Measurements from ENCODE around the gene BCAT1.
"Not testable (repeated sequence)": the region's sequence is repeated elsewhere in the genome, so short reads cannot be mapped to it uniquely, and the experiment has no call there.

BCAT1 gene

GRCh38 chr12:24974216-24974615 lies 25.3 kb upstream of the BCAT1 start:
- Mint-ChIP-seq H3K4me3 (no peak overlapping the region), H3K9me3 (no peaks in the 10 kb centered on the region), H3K27ac (no peak overlapping the region)

DNA sequence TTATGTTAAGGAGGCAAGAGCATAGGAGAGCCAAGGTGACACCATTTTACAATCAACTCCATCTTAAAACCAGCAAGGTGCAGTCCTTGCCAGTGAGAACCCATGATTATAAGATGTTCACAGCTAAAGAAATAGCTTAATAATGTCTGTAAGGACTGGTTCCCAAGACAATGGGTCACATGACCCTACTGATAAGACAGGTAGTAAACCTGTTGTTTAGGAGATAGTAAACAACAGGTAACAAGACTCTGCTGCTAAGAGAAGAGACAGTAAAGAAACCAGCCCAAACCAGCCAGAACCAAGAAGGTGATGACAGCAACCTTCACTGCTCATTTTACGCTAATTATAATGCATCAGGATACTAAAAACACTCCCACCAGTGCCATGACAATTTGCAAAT lies 23.2 kb upstream of the BCAT1 start:
- Mint-ChIP-seq H3K27ac (no peak overlapping the region), H3K9me3 (no peaks in the 10 kb centered on the region), H3K4me3 (no peak overlapping the region), H3K27me3 (no peaks in the 10 kb centered on the region), H3K4me1 (ENCODE audit: low read depth) (no peaks in the 10 kb centered on the region), H3K36me3 (ENCODE audit: low read depth) (no peaks in the 10 kb centered on the region)

More at GRCh38 chr12:24974216-24974615, 25.3 kb upstream of the BCAT1 start:
- Mint-ChIP-seq H3K4me1 (ENCODE audit: low read depth) (no peaks in the 10 kb centered on the region), H3K36me3 (ENCODE audit: low read depth) (no peaks in the 10 kb centered on the region), H3K27me3 (peaks cover 1% of the 10 kb centered on the region)

- Mint-ChIP-seq H3K27ac (no peak overlapping the region), H3K36me3 (ENCODE audit: low read depth) (no peaks in the 10 kb centered on the region), H3K4me1 (ENCODE audit: low read depth) (no peaks in the 10 kb centered on the region), H3K4me3 (no peak overlapping the region), H3K9me3 (no peaks in the 10 kb centered on the region), H3K27me3 (no peaks in the 10 kb centered on the region)
Observed at GRCh38 chr12:24970177-24970576, 21.3 kb upstream of the BCAT1 start.

GRCh38 chr12:24966951-24967564 lies 18.2 kb upstream of the BCAT1 start:
- Mint-ChIP-seq H3K27me3 (peaks cover 5% of the 10 kb centered on the region), H3K9me3 (peaks cover 14% of the 10 kb centered on the region), H3K36me3 (ENCODE audit: low read depth) (peaks cover 5% of the 10 kb centered on the region), H3K4me1 (ENCODE audit: low read depth) (no peaks in the 10 kb centered on the region), H3K4me3 (no peak overlapping the region), H3K27ac (no peak overlapping the region)

DNA sequence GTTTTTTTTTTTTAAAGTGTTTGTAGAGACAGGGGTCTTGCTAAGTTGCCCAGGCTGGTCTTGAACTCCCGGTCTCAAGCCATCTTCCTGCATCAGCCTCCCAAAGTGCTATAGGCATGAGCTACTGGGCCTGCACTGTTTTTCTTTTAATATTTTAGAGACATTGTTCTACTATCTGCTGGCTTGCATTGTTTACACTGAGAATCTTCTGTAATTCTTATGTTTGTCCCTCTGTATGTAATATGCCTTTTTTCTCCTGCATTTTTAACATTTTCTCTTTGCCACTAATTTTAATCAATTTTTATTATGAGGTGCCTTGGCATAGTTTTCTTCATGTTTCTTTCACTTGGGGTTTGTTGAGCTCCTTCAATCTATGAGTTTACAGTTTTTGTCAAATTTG lies 15.4 kb upstream of the BCAT1 start:
- Mint-ChIP-seq H3K9me3 (peaks cover 14% of the 10 kb centered on the region), H3K4me3 (no peak overlapping the region), H3K4me1 (ENCODE audit: low read depth) (peaks cover 12% of the 10 kb centered on the region), H3K36me3 (ENCODE audit: low read depth) (peaks cover 5% of the 10 kb centered on the region), H3K27me3 (peaks cover 10% of the 10 kb centered on the region), H3K27ac (no peak overlapping the region)

GRCh38 chr12:24960222-24960855 lies 11.4 kb upstream of the BCAT1 start:
- peaks cover 14% of the 10 kb centered on the region for H3K9me3 Mint-ChIP-seq
- H3K4me3 Mint-ChIP-seq = no peak overlapping the region
- H3K27me3 Mint-ChIP-seq = peaks cover 18% of the 10 kb centered on the region
- peak overlapping the region; percentile 45 for H3K27ac Mint-ChIP-seq
- peaks cover 10% of the 10 kb centered on the region for H3K36me3 Mint-ChIP-seq (ENCODE audit: low read depth)
- peaks cover 33% of the 10 kb centered on the region for H3K4me1 Mint-ChIP-seq (ENCODE audit: low read depth)

- not testable (repeated sequence) for H3K36me3 Mint-ChIP-seq (ENCODE audit: low read depth); H3K4me3 Mint-ChIP-seq; H3K9me3 Mint-ChIP-seq; H3K27ac Mint-ChIP-seq
- H3K4me1 Mint-ChIP-seq (ENCODE audit: low read depth) = peaks cover 68% of the 10 kb centered on the region
- peaks cover 30% of the 10 kb centered on the region for H3K27me3 Mint-ChIP-seq
Observed at GRCh38 chr12:24956351-24956750, 7.5 kb upstream of the BCAT1 start.

GRCh38 chr12:24955853-24956252 lies 7.0 kb upstream of the BCAT1 start:
- Mint-ChIP-seq H3K27ac (peak overlapping the region; percentile 54), H3K4me1 (ENCODE audit: low read depth) (peaks cover 73% of the 10 kb centered on the region), H3K27me3 (peaks cover 32% of the 10 kb centered on the region), H3K4me3 (no peak overlapping the region), H3K9me3 (no peaks in the 10 kb centered on the region), H3K36me3 (ENCODE audit: low read depth) (peaks cover 5% of the 10 kb centered on the region)

GRCh38 chr12:24955389-24955788 lies 6.5 kb upstream of the BCAT1 start:
- peaks cover 5% of the 10 kb centered on the region for H3K36me3 Mint-ChIP-seq (ENCODE audit: low read depth)
- peaks cover 76% of the 10 kb centered on the region for H3K4me1 Mint-ChIP-seq (ENCODE audit: low read depth)
- peak overlapping the region; percentile 4 for H3K4me3 Mint-ChIP-seq
- no peaks in the 10 kb centered on the region for H3K9me3 Mint-ChIP-seq
- H3K27ac Mint-ChIP-seq = peak overlapping the region; percentile 54
- peaks cover 35% of the 10 kb centered on the region for H3K27me3 Mint-ChIP-seq

- H3K36me3 Mint-ChIP-seq (ENCODE audit: low read depth) = peaks cover 5% of the 10 kb centered on the region
- peaks cover 34% of the 10 kb centered on the region for H3K27me3 Mint-ChIP-seq
- no peak overlapping the region for H3K4me3 Mint-ChIP-seq
- peaks cover 76% of the 10 kb centered on the region for H3K4me1 Mint-ChIP-seq (ENCODE audit: low read depth)
- H3K27ac Mint-ChIP-seq = peak overlapping the region; percentile 20
- H3K9me3 Mint-ChIP-seq = no peaks in the 10 kb centered on the region
Observed at GRCh38 chr12:24954261-24954660, 5.4 kb upstream of the BCAT1 start.

DNA sequence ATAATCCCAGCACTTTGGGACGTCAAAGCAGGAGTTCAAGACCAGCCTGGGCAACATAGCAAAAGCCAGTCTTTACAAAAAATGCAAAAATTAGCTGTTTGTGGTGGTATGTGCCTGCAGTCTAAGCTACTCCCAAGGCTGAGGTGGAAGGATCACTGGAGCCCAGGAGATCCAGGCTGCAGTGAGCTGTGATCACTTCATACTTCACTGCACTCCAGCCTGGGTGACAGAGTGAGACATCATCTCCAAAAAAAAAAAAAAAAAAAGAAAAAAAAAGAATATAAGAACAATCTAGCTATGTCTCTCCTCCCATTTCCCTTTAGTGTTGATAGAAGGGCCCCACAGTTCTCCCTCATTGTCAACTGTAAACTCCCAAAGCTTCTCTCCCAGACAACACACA lies 3.5 kb upstream of the BCAT1 start:
- peaks cover 5% of the 10 kb centered on the region for H3K36me3 Mint-ChIP-seq (ENCODE audit: low read depth)
- H3K4me3 Mint-ChIP-seq = no peak overlapping the region
- H3K9me3 Mint-ChIP-seq = no peaks in the 10 kb centered on the region
- peaks cover 88% of the 10 kb centered on the region for H3K4me1 Mint-ChIP-seq (ENCODE audit: low read depth)
- no peak overlapping the region for H3K27ac Mint-ChIP-seq
- H3K27me3 Mint-ChIP-seq = peaks cover 26% of the 10 kb centered on the region

DNA sequence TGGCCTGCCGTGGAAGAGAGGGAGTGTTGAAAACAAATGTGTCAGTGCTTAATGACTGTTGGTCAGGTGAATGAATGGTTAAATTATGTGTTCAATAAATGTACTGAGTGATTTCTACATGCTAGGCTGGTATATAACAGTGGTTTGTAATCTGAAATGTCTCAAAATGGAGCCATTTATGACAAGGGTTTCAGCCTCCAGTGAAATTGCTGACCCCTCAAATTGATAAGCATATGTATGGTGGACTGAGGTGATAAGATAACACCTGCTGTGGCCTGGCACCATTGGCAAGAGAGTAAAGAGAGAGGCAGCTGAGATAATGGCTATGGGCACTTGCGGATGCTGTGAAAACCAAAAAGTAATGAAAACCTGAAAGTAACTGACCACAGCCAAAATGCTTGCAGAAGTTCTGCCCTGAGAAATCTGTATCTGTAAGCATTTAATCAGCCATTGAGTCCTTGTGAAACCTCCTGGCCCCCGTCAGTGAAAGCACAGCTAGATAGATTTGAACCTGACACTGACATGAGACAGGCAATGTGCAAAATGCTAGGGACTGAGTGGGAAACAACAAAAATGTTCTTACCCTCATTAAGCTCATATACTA lies 1.4 kb upstream of the BCAT1 start:
- peaks cover 93% of the 10 kb centered on the region for H3K4me1 Mint-ChIP-seq (ENCODE audit: low read depth)
- H3K36me3 Mint-ChIP-seq (ENCODE audit: low read depth) = peaks cover 5% of the 10 kb centered on the region
- no peaks in the 10 kb centered on the region for H3K9me3 Mint-ChIP-seq
- H3K4me3 Mint-ChIP-seq = peak overlapping the region; percentile 47
- H3K27me3 Mint-ChIP-seq = peaks cover 32% of the 10 kb centered on the region
- H3K27ac Mint-ChIP-seq = peak overlapping the region; percentile 62

DNA sequence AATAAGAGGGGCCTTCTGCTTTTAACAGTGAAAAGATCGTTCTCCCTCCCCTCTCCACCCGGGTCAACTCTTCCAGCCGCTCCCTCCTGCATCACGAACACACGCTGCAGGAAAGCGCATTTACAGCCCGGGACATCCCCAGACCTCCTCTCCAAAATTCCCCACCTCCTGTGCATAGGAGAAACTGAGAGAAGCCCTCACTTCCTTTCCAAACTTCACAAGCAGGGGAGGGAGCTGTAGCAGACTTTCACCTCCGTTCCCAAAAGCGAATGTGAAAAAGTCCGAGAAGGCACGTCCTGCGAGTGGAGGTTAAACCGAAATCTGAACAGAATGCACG lies 513 bp downstream of the BCAT1 start:
- Mint-ChIP-seq H3K27me3 (peaks cover 36% of the 10 kb centered on the region), H3K4me3 (peak overlapping the region; percentile 92), H3K4me1 (ENCODE audit: low read depth) (peaks cover 86% of the 10 kb centered on the region), H3K9me3 (no peaks in the 10 kb centered on the region), H3K36me3 (ENCODE audit: low read depth) (peaks cover 19% of the 10 kb centered on the region), H3K27ac (peak overlapping the region; percentile 96)

DNA sequence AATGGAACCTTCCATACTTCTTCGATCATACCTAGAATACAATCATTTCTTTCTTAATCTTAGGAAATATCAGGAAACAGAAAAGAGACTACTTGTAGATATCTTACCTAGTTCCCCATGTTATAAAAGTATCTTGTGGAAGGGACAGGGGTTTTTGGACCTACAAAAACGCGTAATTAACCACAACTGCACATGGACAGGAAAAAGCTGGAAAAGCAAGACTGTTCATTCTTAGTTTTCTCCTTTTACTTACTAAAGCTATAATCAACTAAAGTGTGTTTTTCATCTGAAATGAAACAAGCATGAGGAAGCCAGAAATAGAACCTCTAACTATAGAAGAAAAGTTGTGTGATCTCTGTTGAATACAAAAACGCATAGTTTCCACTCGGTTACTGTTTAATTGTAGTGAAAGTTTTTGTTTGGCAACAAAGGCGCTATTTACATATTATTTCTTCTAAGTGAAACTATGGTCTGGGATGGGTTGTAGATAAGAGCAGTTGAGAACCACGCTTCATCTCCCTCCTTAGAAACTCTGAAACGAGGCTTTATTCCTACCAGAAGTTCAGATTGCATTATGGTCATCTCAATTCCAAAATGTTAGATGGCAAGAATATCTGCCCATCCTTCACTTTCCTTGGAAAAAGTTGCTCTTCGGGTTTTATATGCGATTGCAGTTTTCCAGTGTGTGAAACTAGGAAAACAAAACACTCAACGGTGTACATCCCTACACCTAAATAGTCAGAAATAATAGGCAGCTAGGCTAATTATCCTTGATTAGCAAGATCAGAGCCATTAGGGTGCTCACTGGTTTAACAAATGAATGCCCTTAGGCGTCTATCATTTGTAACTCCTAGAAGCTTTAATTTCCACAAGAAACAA lies 1.1 kb downstream of the BCAT1 start:
- Mint-ChIP-seq H3K9me3 (no peaks in the 10 kb centered on the region), H3K27ac (peak overlapping the region; percentile 96), H3K4me1 (ENCODE audit: low read depth) (peaks cover 80% of the 10 kb centered on the region), H3K36me3 (ENCODE audit: low read depth) (peaks cover 19% of the 10 kb centered on the region), H3K27me3 (peaks cover 35% of the 10 kb centered on the region), H3K4me3 (peak overlapping the region; percentile 92)

GRCh38 chr12:24945845-24946244 lies 3.1 kb downstream of the BCAT1 start:
- Mint-ChIP-seq H3K36me3 (ENCODE audit: low read depth) (peaks cover 19% of the 10 kb centered on the region), H3K27ac (peak overlapping the region; percentile 47), H3K4me3 (peak overlapping the region; percentile 36), H3K9me3 (no peaks in the 10 kb centered on the region), H3K27me3 (peaks cover 44% of the 10 kb centered on the region), H3K4me1 (ENCODE audit: low read depth) (peaks cover 63% of the 10 kb centered on the region)
